ENCODE results near the gene NDUFS6. TPM values are rescaled to one million over a fixed set of nuclear protein-coding genes. Genes with fewer than 3 reads are reported as not detected.
"Not testable (repeated sequence)": the region's sequence is repeated elsewhere in the genome, so short reads cannot be mapped to it uniquely, and the experiment has no call there.

Gene NDUFS6
- total and polyA plus RNA-seq, 2 donors = 12.2 to 81.5 TPM

GRCh38 chr5:1836891-1837880 lies 36.0 kb downstream of the NDUFS6 start:
- DNase-seq (ENCODE audit: extremely low spot score) = no peak
- Histone ChIP-seq H3K27ac (ENCODE audit: low read depth) (no peak overlapping the region), H3K36me3 (ENCODE audit: insufficient read depth) (no peaks in the 10 kb centered on the region), H3K4me3 (ENCODE audit: low read depth, low read length) (no peak overlapping the region), H3K4me1 (ENCODE audit: insufficient read depth) (no peaks in the 10 kb centered on the region)
- 78% methylated on average over 32 of the region's 32 CpGs for WGBS

GRCh38 chr5:1838013-1838412 lies 36.8 kb downstream of the NDUFS6 start:
- H3K27ac ChIP-seq (ENCODE audit: low read depth) = no peak overlapping the region
- WGBS = 78% methylated on average over 9 of the region's 9 CpGs
- DNase-seq (ENCODE audit: extremely low spot score) = no peak
- H3K4me3 ChIP-seq (ENCODE audit: low read depth, low read length) = no peak overlapping the region
- no peaks in the 10 kb centered on the region for H3K36me3 ChIP-seq (ENCODE audit: insufficient read depth)
- no peaks in the 10 kb centered on the region for H3K4me1 ChIP-seq (ENCODE audit: insufficient read depth)

- Histone ChIP-seq H3K27ac (ENCODE audit: low read depth) (no peak overlapping the region), H3K4me1 (ENCODE audit: insufficient read depth) (no peaks in the 10 kb centered on the region), H3K4me3 (ENCODE audit: low read depth, low read length) (no peak overlapping the region), H3K36me3 (ENCODE audit: insufficient read depth) (no peaks in the 10 kb centered on the region)
- 84% methylated on average over 20 of the region's 20 CpGs for WGBS
- no peak for DNase-seq (ENCODE audit: extremely low spot score)
Observed at GRCh38 chr5:1840071-1840547, 38.9 kb downstream of the NDUFS6 start.

- H3K4me1 ChIP-seq (ENCODE audit: insufficient read depth) = no peaks in the 10 kb centered on the region
- no peak overlapping the region for H3K27ac ChIP-seq (ENCODE audit: low read depth)
- no peak overlapping the region for H3K4me3 ChIP-seq (ENCODE audit: low read depth, low read length)
- H3K36me3 ChIP-seq (ENCODE audit: insufficient read depth) = no peaks in the 10 kb centered on the region
- WGBS = 47% methylated on average over 31 of the region's 31 CpGs
- DNase-seq (ENCODE audit: extremely low spot score) = no peak
Observed at GRCh38 chr5:1840741-1841521, 39.7 kb downstream of the NDUFS6 start.

DNA sequence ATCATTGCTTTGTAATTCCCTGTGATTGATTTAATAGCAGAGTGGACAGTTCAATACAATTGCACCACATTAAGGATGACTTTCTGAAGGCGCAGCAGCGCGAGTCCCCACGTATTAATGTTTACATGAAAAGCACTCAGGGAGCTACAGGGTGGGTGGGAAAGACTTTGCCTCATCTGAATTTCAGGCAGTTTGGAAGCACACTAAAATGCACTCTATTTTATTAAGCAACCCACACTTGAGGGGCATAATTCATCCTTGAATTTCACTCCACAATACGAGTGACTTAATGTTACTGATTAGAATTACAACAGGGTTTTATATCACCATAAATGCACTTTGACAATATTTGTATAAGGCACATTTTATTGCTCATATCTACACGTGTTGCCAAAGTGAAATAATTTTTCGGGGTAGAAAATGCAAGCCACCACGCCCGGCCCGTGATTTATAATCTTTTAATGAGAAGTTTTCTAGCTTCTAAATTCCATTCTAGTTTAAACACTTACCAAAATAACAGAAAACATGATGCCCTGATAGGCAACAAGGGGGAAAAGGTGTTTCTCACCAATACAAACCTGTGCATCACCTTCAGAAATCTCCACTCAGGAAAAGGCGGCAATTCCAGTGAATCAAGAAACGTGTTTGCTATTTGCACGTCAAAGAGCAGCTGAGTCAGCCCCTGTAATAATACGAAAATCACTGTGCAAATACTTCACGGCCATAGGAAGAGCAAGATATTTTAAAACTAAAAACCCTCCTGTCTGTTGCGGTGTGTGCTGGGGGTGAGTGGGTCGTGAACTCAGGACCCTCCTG lies 41.0 kb downstream of the NDUFS6 start:
- Histone ChIP-seq H3K27ac (ENCODE audit: low read depth) (no peak overlapping the region), H3K36me3 (ENCODE audit: insufficient read depth) (no peaks in the 10 kb centered on the region), H3K4me1 (ENCODE audit: insufficient read depth) (no peaks in the 10 kb centered on the region), H3K4me3 (ENCODE audit: low read depth, low read length) (no peak overlapping the region)
- 64% methylated on average over 17 of the region's 17 CpGs for WGBS
- no peak for DNase-seq (ENCODE audit: extremely low spot score)

DNA sequence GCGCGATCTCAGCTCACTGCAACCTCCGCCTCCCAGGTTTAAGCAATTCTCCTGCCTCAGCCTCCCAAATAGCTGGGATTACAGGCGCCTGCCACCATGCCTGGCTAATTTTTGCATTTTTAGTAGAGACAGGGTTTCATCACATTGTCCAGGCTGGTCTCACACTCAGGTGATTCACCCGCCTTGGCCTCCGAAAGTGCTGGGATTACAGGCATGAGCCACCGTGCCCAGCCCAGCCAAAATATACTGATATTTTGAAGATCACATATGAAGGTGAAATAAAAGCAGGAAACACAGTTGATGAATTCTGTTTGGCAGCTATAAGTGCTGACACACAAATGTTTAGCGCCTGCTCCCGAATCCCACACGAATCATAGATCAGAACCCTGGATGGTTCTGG lies 42.6 kb downstream of the NDUFS6 start:
- not testable (repeated sequence) for H3K4me3 ChIP-seq (ENCODE audit: low read depth, low read length); H3K27ac ChIP-seq (ENCODE audit: low read depth); H3K36me3 ChIP-seq (ENCODE audit: insufficient read depth); H3K4me1 ChIP-seq (ENCODE audit: insufficient read depth); DNase-seq (ENCODE audit: extremely low spot score)
- WGBS = 82% methylated on average over 10 of the region's 10 CpGs

DNA sequence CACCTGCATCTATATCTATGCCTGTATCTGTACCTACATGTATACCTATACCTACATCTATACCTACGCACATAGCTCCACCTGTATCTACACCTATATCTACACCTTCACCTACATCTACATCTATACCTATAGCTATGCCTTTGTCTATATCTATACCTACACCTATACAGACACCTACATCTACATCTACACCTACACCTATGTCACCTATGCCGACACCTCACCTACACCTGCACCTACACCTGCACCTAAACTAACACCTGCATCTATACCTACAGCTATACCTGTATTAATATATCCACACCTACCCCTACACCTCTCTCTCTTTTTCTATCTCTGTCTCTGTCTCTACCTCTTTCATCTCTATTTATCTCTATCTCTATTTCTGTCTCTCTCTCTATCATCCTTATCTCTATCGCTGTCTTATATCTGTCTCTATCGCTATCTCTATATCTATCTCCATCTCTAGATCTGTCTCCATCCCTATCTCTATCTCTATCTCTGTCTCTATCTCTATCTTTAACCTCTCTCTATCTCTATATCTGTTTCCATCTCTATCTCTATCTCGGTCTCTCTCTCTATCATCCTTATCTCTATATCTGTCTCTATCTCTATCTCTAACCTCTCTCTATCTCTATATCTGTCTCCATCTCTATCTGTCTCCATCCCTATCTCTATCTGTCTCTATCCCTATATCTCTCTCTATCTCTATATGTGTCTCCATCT lies 43.7 kb downstream of the NDUFS6 start:
- WGBS = 97% methylated on average over 5 of the region's 5 CpGs
- DNase-seq (ENCODE audit: extremely low spot score) = no peak
- H3K36me3 ChIP-seq (ENCODE audit: insufficient read depth) = no peaks in the 10 kb centered on the region
- no peak overlapping the region for H3K27ac ChIP-seq (ENCODE audit: low read depth)
- H3K4me3 ChIP-seq (ENCODE audit: low read depth, low read length) = no peak overlapping the region
- no peaks in the 10 kb centered on the region for H3K4me1 ChIP-seq (ENCODE audit: insufficient read depth)

GRCh38 chr5:1845696-1846095 lies 44.5 kb downstream of the NDUFS6 start:
- 95% methylated on average over 1 of the region's 1 CpG for WGBS
- H3K36me3 ChIP-seq (ENCODE audit: insufficient read depth) = no peaks in the 10 kb centered on the region
- H3K4me3 ChIP-seq (ENCODE audit: low read depth, low read length) = no peak overlapping the region
- no peak for DNase-seq (ENCODE audit: extremely low spot score)
- H3K27ac ChIP-seq (ENCODE audit: low read depth) = no peak overlapping the region
- H3K4me1 ChIP-seq (ENCODE audit: insufficient read depth) = no peaks in the 10 kb centered on the region

- Histone ChIP-seq H3K4me3 (ENCODE audit: low read depth, low read length) (no peak overlapping the region), H3K27ac (ENCODE audit: low read depth) (no peak overlapping the region), H3K36me3 (ENCODE audit: insufficient read depth) (no peaks in the 10 kb centered on the region), H3K4me1 (ENCODE audit: insufficient read depth) (no peaks in the 10 kb centered on the region)
- 86% methylated on average over 13 of the region's 13 CpGs for WGBS
- no peak for DNase-seq (ENCODE audit: extremely low spot score)
Observed at GRCh38 chr5:1846583-1846982, 45.4 kb downstream of the NDUFS6 start.

DNA sequence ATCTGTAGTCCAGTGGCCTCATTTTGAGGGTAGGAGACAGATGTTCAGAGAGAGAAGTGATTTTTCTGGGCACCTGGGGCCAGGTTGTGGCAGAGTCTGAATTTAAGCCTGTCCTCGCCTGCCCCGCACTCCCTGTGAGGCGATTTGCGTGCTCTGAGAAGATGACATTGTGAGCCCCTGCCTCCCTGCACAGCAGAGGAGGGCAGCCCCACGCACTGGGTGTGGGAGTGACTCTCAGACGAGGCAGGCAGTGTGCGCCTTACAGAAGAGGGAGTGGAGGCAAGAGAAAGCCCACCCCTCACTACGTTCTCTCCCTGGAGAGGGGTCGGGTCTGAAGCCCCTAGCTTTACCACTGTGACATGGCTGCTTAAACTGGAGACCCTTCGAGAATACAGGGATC lies 45.8 kb downstream of the NDUFS6 start:
- Histone ChIP-seq H3K4me3 (ENCODE audit: low read depth, low read length) (no peak overlapping the region), H3K4me1 (ENCODE audit: insufficient read depth) (no peaks in the 10 kb centered on the region), H3K27ac (ENCODE audit: low read depth) (no peak overlapping the region), H3K36me3 (ENCODE audit: insufficient read depth) (no peaks in the 10 kb centered on the region)
- 67% methylated on average over 10 of the region's 10 CpGs for WGBS
- DNase-seq (ENCODE audit: extremely low spot score) = no peak

DNA sequence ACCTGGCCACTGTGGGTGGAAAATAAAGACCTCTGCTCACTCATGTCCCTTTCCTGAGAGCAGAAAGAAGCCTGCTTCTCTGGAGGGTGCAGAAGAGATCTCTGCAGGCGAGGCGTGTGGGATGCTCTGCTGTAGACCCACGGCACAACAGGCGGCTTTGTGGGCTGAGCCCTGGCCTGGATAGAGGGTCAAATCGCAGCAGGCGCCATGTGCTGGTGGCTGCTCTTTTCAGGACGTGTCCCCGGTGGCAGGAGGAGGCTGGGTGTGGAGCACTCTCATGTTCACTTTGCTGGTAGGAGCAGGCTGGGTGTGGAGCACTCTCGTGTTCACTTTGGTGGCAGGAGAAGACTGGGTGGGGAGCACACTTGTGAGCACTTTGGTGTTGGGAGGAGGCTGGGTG lies 46.4 kb downstream of the NDUFS6 start:
- no peaks in the 10 kb centered on the region for H3K4me1 ChIP-seq (ENCODE audit: insufficient read depth)
- no peak overlapping the region for H3K4me3 ChIP-seq (ENCODE audit: low read depth, low read length)
- no peaks in the 10 kb centered on the region for H3K36me3 ChIP-seq (ENCODE audit: insufficient read depth)
- H3K27ac ChIP-seq (ENCODE audit: low read depth) = no peak overlapping the region
- WGBS = 75% methylated on average over 9 of the region's 9 CpGs
- no peak for DNase-seq (ENCODE audit: extremely low spot score)

GRCh38 chr5:1850324-1851154 lies 49.3 kb downstream of the NDUFS6 start:
- no peak overlapping the region for H3K27ac ChIP-seq (ENCODE audit: low read depth)
- H3K4me3 ChIP-seq (ENCODE audit: low read depth, low read length) = no peak overlapping the region
- DNase-seq (ENCODE audit: extremely low spot score) = no peak
- no peaks in the 10 kb centered on the region for H3K4me1 ChIP-seq (ENCODE audit: insufficient read depth)
- H3K36me3 ChIP-seq (ENCODE audit: insufficient read depth) = no peaks in the 10 kb centered on the region
- WGBS = 63% methylated on average over 29 of the region's 29 CpGs
